ENCODE results near the gene PGAP6. TPM values are rescaled to one million over a fixed set of nuclear protein-coding genes. Genes with fewer than 3 reads are reported as not detected.
A peak's percentile ranks its signal among the peaks of the same experiment; 100 is the strongest.

The PGAP6 gene
- total and polyA plus RNA-seq, 4 donors, result 27.4 to 41.4 (median 39.0) TPM

GRCh38 chr16:359067-359763 is 22.6 kb downstream of the PGAP6 start:
- no peaks in the 10 kb centered on the region for H3K9me3 ChIP-seq (ENCODE audit: control insufficient read depth, low read length)
- no peak overlapping the region for H3K27ac ChIP-seq (ENCODE audit: low read depth in 1 of 2, low read length in 2 of 2)
- WGBS, 2 donors, result 83 to 86% methylated on average over 19 of the region's 19 CpGs
- H3K27me3 ChIP-seq (ENCODE audit: control insufficient read depth in 1 of 2, insufficient read depth in 2 of 2, low read length in 1 of 2), result no peaks in the 10 kb centered on the region
- peak in 1 of 2 donors; percentile 72 for DNase-seq
- H3K4me3 ChIP-seq (ENCODE audit: low read length in 2 of 2), result no peak overlapping the region
- no peaks in the 10 kb centered on the region for H3K36me3 ChIP-seq (ENCODE audit: control insufficient read depth in 1 of 2, insufficient read depth in 2 of 2, low read length in 1 of 2)
- H3K4me1 ChIP-seq (ENCODE audit: control insufficient read depth in 1 of 2, insufficient read depth in 2 of 2, low read length in 2 of 2), result no peaks in the 10 kb centered on the region
- no peak for ATAC-seq (ENCODE audit: low FRiP score)
- intact Hi-C loops (cut with DNase I), result no loop called here

- intact Hi-C loops (cut with DNase I), result no loop called here
- Histone ChIP-seq H3K27me3 (ENCODE audit: control insufficient read depth in 1 of 2, insufficient read depth in 2 of 2, low read length in 1 of 2) (no peaks in the 10 kb centered on the region), H3K4me1 (ENCODE audit: control insufficient read depth in 1 of 2, insufficient read depth in 2 of 2, low read length in 2 of 2) (no peaks in the 10 kb centered on the region), H3K9me3 (ENCODE audit: control insufficient read depth, low read length) (no peaks in the 10 kb centered on the region), H3K4me3 (ENCODE audit: low read length in 2 of 2) (no peak overlapping the region), H3K36me3 (ENCODE audit: control insufficient read depth in 1 of 2, insufficient read depth in 2 of 2, low read length in 1 of 2) (no peaks in the 10 kb centered on the region), H3K27ac (ENCODE audit: low read depth in 1 of 2, low read length in 2 of 2) (no peak overlapping the region)
- ATAC-seq (ENCODE audit: low FRiP score), result no peak
- 65 to 68% methylated on average over 7 to 12 of the region's 12 CpGs for WGBS, 2 donors
- no peak for DNase-seq
These were observed 25.0 kb downstream of the PGAP6 start for GRCh38 chr16:356741-357140.

- Histone ChIP-seq H3K4me3 (ENCODE audit: low read length in 2 of 2) (no peak overlapping the region), H3K36me3 (ENCODE audit: control insufficient read depth in 1 of 2, insufficient read depth in 2 of 2, low read length in 1 of 2) (no peaks in the 10 kb centered on the region), H3K4me1 (ENCODE audit: control insufficient read depth in 1 of 2, insufficient read depth in 2 of 2, low read length in 2 of 2) (no peaks in the 10 kb centered on the region), H3K9me3 (ENCODE audit: control insufficient read depth, low read length) (no peaks in the 10 kb centered on the region), H3K27me3 (ENCODE audit: control insufficient read depth in 1 of 2, insufficient read depth in 2 of 2, low read length in 1 of 2) (no peaks in the 10 kb centered on the region), H3K27ac (ENCODE audit: low read depth in 1 of 2, low read length in 2 of 2) (no peak overlapping the region)
- WGBS, 2 donors, result 90 to 96% methylated on average over 10 of the region's 10 CpGs
- no peak for ATAC-seq (ENCODE audit: low FRiP score)
- no peak for DNase-seq
- intact Hi-C loops (cut with DNase I), result loop anchor here in 1 of 2 donors (5.0 kb wide), 1 partner anchor 123 kb away; the partner anchor contains the start of gene FAM234A
These were observed 26.8 kb downstream of the PGAP6 start for GRCh38 chr16:354971-355461.

- Histone ChIP-seq H3K27me3 (ENCODE audit: control insufficient read depth in 1 of 2, insufficient read depth in 2 of 2, low read length in 1 of 2) (no peaks in the 10 kb centered on the region), H3K36me3 (ENCODE audit: control insufficient read depth in 1 of 2, insufficient read depth in 2 of 2, low read length in 1 of 2) (no peaks in the 10 kb centered on the region), H3K4me3 (ENCODE audit: low read length in 2 of 2) (no peak overlapping the region), H3K4me1 (ENCODE audit: control insufficient read depth in 1 of 2, insufficient read depth in 2 of 2, low read length in 2 of 2) (no peaks in the 10 kb centered on the region), H3K27ac (ENCODE audit: low read depth in 1 of 2, low read length in 2 of 2) (no peak overlapping the region), H3K9me3 (ENCODE audit: control insufficient read depth, low read length) (no peaks in the 10 kb centered on the region)
- ATAC-seq (ENCODE audit: low FRiP score) (no peak), DNase-seq (no peak)
- WGBS, 2 donors, result 92 to 93% methylated on average over 12 of the region's 12 CpGs
- intact Hi-C loops (cut with DNase I), result loop anchor here in 1 of 2 donors (5.0 kb wide), 1 partner anchor 122 kb away; the partner anchor contains the start of gene FAM234A
These were observed 27.4 kb downstream of the PGAP6 start for GRCh38 chr16:354291-354881.

- intact Hi-C loops (cut with DNase I), result loop anchor here in 1 of 2 donors (5.0 kb wide), 1 partner anchor 121 kb away; the partner anchor contains the start of gene FAM234A
- DNase-seq (no peak), ATAC-seq (ENCODE audit: low FRiP score) (peak; percentile 1)
- no peaks in the 10 kb centered on the region for H3K27me3 ChIP-seq (ENCODE audit: control insufficient read depth in 1 of 2, insufficient read depth in 2 of 2, low read length in 1 of 2)
- H3K27ac ChIP-seq (ENCODE audit: low read depth in 1 of 2, low read length in 2 of 2), result peak overlapping the region in 1 of 2 donors; percentile 0
- H3K4me1 ChIP-seq (ENCODE audit: control insufficient read depth in 1 of 2, insufficient read depth in 2 of 2, low read length in 2 of 2), result no peaks in the 10 kb centered on the region
- no peaks in the 10 kb centered on the region for H3K36me3 ChIP-seq (ENCODE audit: control insufficient read depth in 1 of 2, insufficient read depth in 2 of 2, low read length in 1 of 2)
- no peak overlapping the region for H3K4me3 ChIP-seq (ENCODE audit: low read length in 2 of 2)
- no peaks in the 10 kb centered on the region for H3K9me3 ChIP-seq (ENCODE audit: control insufficient read depth, low read length)
- WGBS, 2 donors, result 64 to 70% methylated on average over 24 to 25 of the region's 25 CpGs
These were observed 28.1 kb downstream of the PGAP6 start for GRCh38 chr16:353404-354290.

GRCh38 chr16:352547-353403 is 29.0 kb downstream of the PGAP6 start, which contains the start of gene AXIN1:
TSS of gene AXIN1 (minus strand) at chr16:352723. CDS start at chr16:347025, 5,698 bp downstream.
- DNase-seq, result peak; percentile 99 to 100
- Histone ChIP-seq H3K9me3 (ENCODE audit: control insufficient read depth, low read length) (no peaks in the 10 kb centered on the region), H3K4me3 (ENCODE audit: low read length in 2 of 2) (peak within 1 kb of the TSS; percentile 67 to 82), H3K27me3 (ENCODE audit: control insufficient read depth in 1 of 2, insufficient read depth in 2 of 2, low read length in 1 of 2) (no peaks in the 10 kb centered on the region), H3K4me1 (ENCODE audit: control insufficient read depth in 1 of 2, insufficient read depth in 2 of 2, low read length in 2 of 2) (no peaks in the 10 kb centered on the region), H3K27ac (ENCODE audit: low read depth in 1 of 2, low read length in 2 of 2) (peak within 1 kb of the TSS in 1 of 2 donors; percentile 0), H3K36me3 (ENCODE audit: control insufficient read depth in 1 of 2, insufficient read depth in 2 of 2, low read length in 1 of 2) (no peaks in the 10 kb centered on the region)
- intact Hi-C loops (cut with DNase I), result loop anchor here in 1 of 2 donors (1.0 to 5.0 kb wide), 2 partner anchors 120 to 175 kb away; partner anchors contain the start of genes CAPN15 and FAM234A
- peak; percentile 95 for ATAC-seq (ENCODE audit: low FRiP score)
- WGBS, 2 donors, result 0 to 1% methylated on average over 46 to 113 of the region's 113 CpGs

GRCh38 chr16:351804-352520 is 29.8 kb downstream of the PGAP6 start:
- Histone ChIP-seq H3K27me3 (ENCODE audit: control insufficient read depth in 1 of 2, insufficient read depth in 2 of 2, low read length in 1 of 2) (no peaks in the 10 kb centered on the region), H3K9me3 (ENCODE audit: control insufficient read depth, low read length) (no peaks in the 10 kb centered on the region), H3K4me1 (ENCODE audit: control insufficient read depth in 1 of 2, insufficient read depth in 2 of 2, low read length in 2 of 2) (no peaks in the 10 kb centered on the region), H3K36me3 (ENCODE audit: control insufficient read depth in 1 of 2, insufficient read depth in 2 of 2, low read length in 1 of 2) (no peaks in the 10 kb centered on the region), H3K4me3 (ENCODE audit: low read length in 2 of 2) (peak overlapping the region; percentile 67 to 82), H3K27ac (ENCODE audit: low read depth in 1 of 2, low read length in 2 of 2) (no peak overlapping the region)
- ATAC-seq (ENCODE audit: low FRiP score) (no peak), DNase-seq (no peak)
- 0 to 1% methylated on average over 69 to 95 of the region's 95 CpGs for WGBS, 2 donors
- intact Hi-C loops (cut with DNase I), result loop anchor here in 1 of 2 donors (1.0 to 5.0 kb wide), 2 partner anchors 120 to 175 kb away; partner anchors contain the start of genes CAPN15 and FAM234A

All from aorta (tissue), 5 donors.